DMS114 treated with DMSO at 0.1 percent for 48 hours (cell line): ENCODE data around the gene HCAR1.
"Not testable (repeated sequence)": the region's sequence is repeated elsewhere in the genome, so short reads cannot be mapped to it uniquely, and the experiment has no call there.

Experiments used
- DNase-seq: peaks from one replicate; lab custom pipeline; 2025; ENCODE audit not compliant: unreplicated experiment; lab: John Stamatoyannopoulos, UW

HCAR1 gene

GRCh38 chr12:122721057-122721545 is 9.5 kb downstream of the HCAR1 start:
- DNase-seq = no peak

- not testable (repeated sequence) for DNase-seq
These were observed 14.0 kb downstream of the HCAR1 start, which contains the start of gene HCAR3 for GRCh38 chr12:122716658-122717057. Gene HCAR3 (minus strand): TSS chr12:122716811. CDS start chr12:122716737, 74 bp downstream.

GRCh38 chr12:122715211-122715610 is 15.4 kb downstream of the HCAR1 start:
- not testable (repeated sequence) for DNase-seq

GRCh38 chr12:122713491-122714188 is 17.0 kb downstream of the HCAR1 start:
- DNase-seq = not testable (repeated sequence)

- DNase-seq = not testable (repeated sequence)
These were observed 19.4 kb downstream of the HCAR1 start for GRCh38 chr12:122711266-122711665.

GRCh38 chr12:122710341-122710740 is 20.3 kb downstream of the HCAR1 start:
- DNase-seq = not testable (repeated sequence)

GRCh38 chr12:122709287-122709686 is 21.4 kb downstream of the HCAR1 start:
- not testable (repeated sequence) for DNase-seq

- DNase-seq = not testable (repeated sequence)
These were observed 26.8 kb downstream of the HCAR1 start for GRCh38 chr12:122703841-122704240.

GRCh38 chr12:122702890-122703611 is 27.6 kb downstream of the HCAR1 start, which contains the start of gene HCAR2:
Gene HCAR2 (minus strand): TSS chr12:122703357. CDS start chr12:122703283, 74 bp downstream.
- DNase-seq = not testable (repeated sequence)

- DNase-seq = not testable (repeated sequence)
These were observed 29.2 kb downstream of the HCAR1 start for GRCh38 chr12:122701481-122701880.

- DNase-seq = not testable (repeated sequence)
These were observed 30.5 kb downstream of the HCAR1 start for GRCh38 chr12:122700038-122700710.

- not testable (repeated sequence) for DNase-seq
These were observed 33.7 kb downstream of the HCAR1 start for GRCh38 chr12:122696922-122697321.

- no peak for DNase-seq
These were observed 39.1 kb downstream of the HCAR1 start for GRCh38 chr12:122691566-122691965.

GRCh38 chr12:122688291-122688690 is 42.4 kb downstream of the HCAR1 start:
- DNase-seq = no peak

GRCh38 chr12:122687086-122687485 is 43.6 kb downstream of the HCAR1 start:
- DNase-seq = no peak

- DNase-seq = no peak
These were observed 44.1 kb downstream of the HCAR1 start for GRCh38 chr12:122686538-122686937.

GRCh38 chr12:122684297-122684813 is 46.3 kb downstream of the HCAR1 start:
- no peak for DNase-seq

- DNase-seq = no peak
These were observed 48.8 kb downstream of the HCAR1 start for GRCh38 chr12:122681814-122682213.

GRCh38 chr12:122680989-122681388 is 49.7 kb downstream of the HCAR1 start:
- DNase-seq = not testable (repeated sequence)

GRCh38 chr12:122676781-122677180 is 53.9 kb downstream of the HCAR1 start:
- not testable (repeated sequence) for DNase-seq
